Mesothelial cell of epicardium (in vitro differentiated cells): ENCODE results near the gene STYXL2. TPM values are rescaled to one million over a fixed set of nuclear protein-coding genes. Genes with fewer than 3 reads are reported as not detected.

Experiments
- DNase-seq, 2 experiments: peaks; one replicate each; pipeline ENCODE4 v3.0.0; 2021; ENCODE audit warnings: low spot score in 2 of 2; ENCODE audit not compliant: unreplicated experiment in 2 of 2
- H3K27ac Mint-ChIP-seq: 2 replicates; pipeline ENCODE4 v1.8.0; 2021; ENCODE audit warnings: mixed read lengths
- H3K27me3 Mint-ChIP-seq: 2 replicates; pipeline ENCODE4 v1.8.0; 2021; ENCODE audit warnings: low read depth, mixed read lengths
- H3K36me3 Mint-ChIP-seq: 2 replicates; pipeline ENCODE4 v1.8.0; 2021; ENCODE audit warnings: mixed read lengths
- H3K4me1 Mint-ChIP-seq: 2 replicates; pipeline ENCODE4 v1.8.0; 2021; ENCODE audit warnings: mixed read lengths
- H3K4me3 Mint-ChIP-seq: 2 replicates; pipeline ENCODE4 v1.8.0; 2021; ENCODE audit warnings: mild to moderate bottlenecking, moderate library complexity, mixed read lengths
- H3K9me3 Mint-ChIP-seq: 2 replicates; pipeline ENCODE4 v1.8.0; 2021; ENCODE audit warnings: mixed read lengths
- total RNA-seq: library from RNA; stranded (reverse); gene quantifications from 3 replicates; pipeline ENCODE4 v1.2.1, GENCODE V29; 2021
- TF ChIP-seq, protein P1 (sequence below): fragments of 200-600 bp; sonication (generic); IDR thresholded peaks from one replicate; pipeline ENCODE4 v1.5.0; 2021; ENCODE audit warnings: antibody characterized with exemption; ENCODE audit not compliant: unreplicated experiment

STYXL2 gene
- total RNA-seq, 1 donor from 2014 or later: 0.18 TPM

DNA sequence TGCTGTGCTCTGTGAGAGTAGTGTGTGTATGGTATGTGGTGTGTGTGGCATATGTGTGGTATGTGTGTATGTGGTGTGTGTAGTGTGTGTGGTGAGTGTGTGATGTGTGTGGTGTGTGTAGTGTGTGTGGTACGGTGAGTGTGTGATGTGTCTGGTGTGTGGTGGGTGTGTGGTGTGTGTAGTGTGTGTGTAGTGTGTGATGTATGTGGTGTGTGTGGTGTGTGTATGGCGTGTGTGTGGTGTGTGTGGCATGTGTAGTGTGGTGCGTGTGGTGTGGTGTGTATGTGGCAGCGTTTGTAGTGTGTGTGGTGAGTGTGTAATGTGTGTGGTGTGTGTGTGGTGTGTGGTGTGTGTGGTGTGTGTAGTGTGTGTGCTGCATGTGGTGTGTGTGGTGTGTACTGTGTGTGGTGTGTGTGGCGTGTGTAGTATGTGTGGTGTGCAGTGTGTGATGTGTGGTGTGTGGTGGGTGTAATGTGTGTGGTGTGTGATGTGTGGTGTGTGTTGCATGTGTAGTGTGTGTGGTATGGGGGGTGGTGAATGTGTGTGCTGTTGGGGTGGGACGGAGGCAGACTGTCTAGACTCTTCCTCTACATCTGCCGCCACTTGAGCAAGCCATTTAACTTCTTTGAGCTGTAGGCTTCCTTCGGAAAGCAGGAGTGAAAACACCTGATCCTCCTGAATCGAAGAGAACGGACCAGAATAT is 37.2 kb upstream of the STYXL2 start:
- TF ChIP-seq, protein P1, sequence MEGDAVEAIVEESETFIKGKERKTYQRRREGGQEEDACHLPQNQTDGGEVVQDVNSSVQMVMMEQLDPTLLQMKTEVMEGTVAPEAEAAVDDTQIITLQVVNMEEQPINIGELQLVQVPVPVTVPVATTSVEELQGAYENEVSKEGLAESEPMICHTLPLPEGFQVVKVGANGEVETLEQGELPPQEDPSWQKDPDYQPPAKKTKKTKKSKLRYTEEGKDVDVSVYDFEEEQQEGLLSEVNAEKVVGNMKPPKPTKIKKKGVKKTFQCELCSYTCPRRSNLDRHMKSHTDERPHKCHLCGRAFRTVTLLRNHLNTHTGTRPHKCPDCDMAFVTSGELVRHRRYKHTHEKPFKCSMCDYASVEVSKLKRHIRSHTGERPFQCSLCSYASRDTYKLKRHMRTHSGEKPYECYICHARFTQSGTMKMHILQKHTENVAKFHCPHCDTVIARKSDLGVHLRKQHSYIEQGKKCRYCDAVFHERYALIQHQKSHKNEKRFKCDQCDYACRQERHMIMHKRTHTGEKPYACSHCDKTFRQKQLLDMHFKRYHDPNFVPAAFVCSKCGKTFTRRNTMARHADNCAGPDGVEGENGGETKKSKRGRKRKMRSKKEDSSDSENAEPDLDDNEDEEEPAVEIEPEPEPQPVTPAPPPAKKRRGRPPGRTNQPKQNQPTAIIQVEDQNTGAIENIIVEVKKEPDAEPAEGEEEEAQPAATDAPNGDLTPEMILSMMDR: no peak
- DNase-seq: no peak
- Mint-ChIP-seq H3K9me3 (no peaks in the 10 kb centered on the region), H3K36me3 (no peaks in the 10 kb centered on the region), H3K4me3 (no peak overlapping the region), H3K4me1 (peaks cover 5% of the 10 kb centered on the region), H3K27ac (no peak overlapping the region), H3K27me3 (no peaks in the 10 kb centered on the region)

DNA sequence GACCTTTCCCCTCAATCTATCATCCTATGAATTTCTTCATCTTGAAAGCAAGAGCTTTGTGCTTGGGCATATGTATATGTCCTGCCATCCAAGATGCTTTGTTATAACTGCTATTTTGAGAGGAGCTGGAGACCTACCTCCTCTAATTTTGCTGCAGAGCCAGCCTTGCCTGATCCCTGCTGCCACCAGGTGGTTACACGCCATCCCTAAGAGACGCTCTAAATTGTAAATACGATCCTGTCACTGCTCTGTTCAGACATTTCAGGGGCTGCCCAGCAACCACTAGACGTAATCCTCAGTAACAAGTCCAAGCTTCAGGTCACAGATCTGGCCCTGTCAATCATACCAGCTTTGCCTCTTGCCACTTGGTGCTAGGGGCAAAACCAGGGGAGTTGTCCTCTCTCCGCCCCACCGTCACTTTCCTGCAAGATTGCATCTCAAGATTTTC is 36.6 kb upstream of the STYXL2 start:
- Mint-ChIP-seq H3K4me1 (peaks cover 5% of the 10 kb centered on the region), H3K4me3 (no peak overlapping the region), H3K9me3 (no peaks in the 10 kb centered on the region), H3K36me3 (no peaks in the 10 kb centered on the region), H3K27me3 (no peaks in the 10 kb centered on the region), H3K27ac (no peak overlapping the region)
- DNase-seq: no peak
- TF ChIP-seq, protein P1: no peak

DNA sequence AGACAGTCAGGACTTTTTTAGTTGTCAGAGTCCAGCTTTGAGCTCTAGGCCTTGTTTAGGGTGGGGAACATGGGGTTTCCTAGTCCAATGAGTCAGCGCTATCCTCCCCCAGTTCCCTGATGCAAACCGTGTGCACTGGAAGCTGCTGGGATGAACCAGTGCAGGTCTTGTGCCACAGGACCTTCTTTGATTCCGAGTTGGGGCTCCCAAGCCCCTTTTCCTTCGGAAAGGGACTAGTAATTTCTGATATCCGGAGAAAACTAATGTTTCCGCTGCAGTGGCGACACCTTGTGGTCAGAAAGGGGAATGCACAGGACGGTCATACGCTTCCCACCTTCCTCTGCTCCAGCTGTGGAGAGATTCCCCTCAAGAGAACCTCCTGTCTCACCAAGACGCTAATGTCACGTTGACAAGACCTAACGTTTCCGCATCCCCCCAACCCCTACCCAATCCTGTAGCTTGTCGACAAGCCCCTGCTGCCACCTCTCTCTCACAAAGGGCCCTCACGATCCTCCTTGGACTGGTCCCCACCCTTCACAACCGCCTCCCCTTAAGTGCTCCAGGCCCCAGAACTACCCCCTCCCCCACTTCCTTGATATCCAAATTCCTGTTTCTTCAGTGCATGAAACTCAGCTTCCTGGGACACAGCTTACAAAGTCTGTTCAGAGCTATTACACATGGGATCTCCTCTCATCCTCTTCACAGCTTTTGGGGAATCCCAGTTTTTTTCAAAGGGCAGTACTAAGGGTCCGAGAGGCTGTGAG is 34.6 kb upstream of the STYXL2 start:
- no peaks in the 10 kb centered on the region for H3K9me3 Mint-ChIP-seq
- no peak overlapping the region for H3K27ac Mint-ChIP-seq
- DNase-seq: peak; percentile 42 to 88
- TF ChIP-seq, protein P1: peak; percentile 97
- H3K4me1 Mint-ChIP-seq: peaks cover 5% of the 10 kb centered on the region
- peak overlapping the region; percentile 42 for H3K4me3 Mint-ChIP-seq
- no peaks in the 10 kb centered on the region for H3K27me3 Mint-ChIP-seq
- H3K36me3 Mint-ChIP-seq: no peaks in the 10 kb centered on the region

DNA sequence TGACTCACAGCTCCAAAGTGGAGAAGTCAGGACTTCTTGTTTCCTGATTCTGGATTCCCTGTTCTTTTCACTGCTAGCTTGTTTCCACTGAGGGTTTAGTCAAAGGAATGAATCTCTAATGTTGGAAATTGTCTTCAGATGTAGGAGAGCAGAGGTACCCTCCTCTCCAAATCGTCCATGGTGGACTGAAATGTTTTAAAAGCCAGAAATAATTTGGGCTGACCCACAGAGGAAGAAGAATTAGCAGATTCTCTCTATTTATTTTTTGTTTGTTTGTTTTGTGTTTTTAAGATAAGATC is 34.1 kb upstream of the STYXL2 start:
- no peaks in the 10 kb centered on the region for H3K9me3 Mint-ChIP-seq
- H3K36me3 Mint-ChIP-seq: no peaks in the 10 kb centered on the region
- H3K4me1 Mint-ChIP-seq: peaks cover 5% of the 10 kb centered on the region
- H3K27me3 Mint-ChIP-seq: no peaks in the 10 kb centered on the region
- H3K27ac Mint-ChIP-seq: no peak overlapping the region
- TF ChIP-seq, protein P1: no peak
- H3K4me3 Mint-ChIP-seq: no peak overlapping the region
- no peak for DNase-seq

DNA sequence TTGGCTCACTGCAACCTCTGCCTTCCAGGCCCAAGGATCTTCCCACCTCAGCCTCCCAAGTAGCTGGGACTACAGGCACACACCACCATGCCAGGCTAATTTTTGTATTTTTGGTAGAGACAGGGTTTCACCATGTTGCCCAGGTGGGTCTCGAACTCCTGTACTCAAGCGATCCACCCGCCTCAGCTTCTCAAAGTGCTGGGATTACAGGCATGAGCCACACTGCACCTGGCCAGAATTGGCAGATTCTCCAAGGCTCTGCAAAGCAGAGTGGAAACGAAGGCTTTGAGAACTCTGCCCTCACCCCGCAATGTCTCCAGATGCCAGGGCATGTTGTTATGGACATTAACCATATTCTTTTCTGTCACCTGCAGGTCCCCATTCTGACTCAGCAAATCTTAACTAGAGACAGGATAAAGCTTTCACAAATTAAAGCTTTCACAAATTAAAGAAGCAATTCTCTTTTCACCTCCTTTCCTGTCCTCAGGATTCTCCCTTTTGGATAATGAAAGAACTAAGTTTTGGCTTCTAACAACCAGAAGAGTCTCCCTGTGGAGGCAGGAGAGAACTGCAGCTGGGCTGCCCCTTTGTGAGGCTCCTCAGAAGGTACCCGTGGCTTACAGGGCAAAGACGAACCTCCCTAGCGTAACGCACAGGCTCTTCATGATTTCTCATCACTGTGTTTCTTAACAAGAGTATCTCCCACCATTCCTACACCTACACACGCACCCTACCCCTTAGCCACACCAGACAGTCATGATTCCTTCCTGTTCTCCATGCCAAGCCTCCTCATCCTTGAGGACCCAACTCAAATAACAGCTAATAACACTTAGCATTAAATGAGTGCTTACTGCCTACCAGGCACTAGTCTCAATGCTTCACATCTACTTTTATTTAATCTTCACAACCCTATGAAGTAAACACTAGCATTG is 33.5 kb upstream of the STYXL2 start:
- H3K36me3 Mint-ChIP-seq: no peaks in the 10 kb centered on the region
- H3K27me3 Mint-ChIP-seq: no peaks in the 10 kb centered on the region
- H3K27ac Mint-ChIP-seq: no peak overlapping the region
- H3K4me1 Mint-ChIP-seq: peaks cover 5% of the 10 kb centered on the region
- TF ChIP-seq, protein P1: no peak
- no peak for DNase-seq
- H3K4me3 Mint-ChIP-seq: no peak overlapping the region
- H3K9me3 Mint-ChIP-seq: no peaks in the 10 kb centered on the region
